ENCODE data around the gene CCDC70. TPM values are rescaled to one million over a fixed set of nuclear protein-coding genes. Genes with fewer than 3 reads are reported as not detected.
"Not testable (repeated sequence)": the region's sequence is repeated elsewhere in the genome, so short reads cannot be mapped to it uniquely, and the experiment has no call there.

CCDC70 gene
- total RNA-seq, 1 experiment from 2014 or later = 0.34 TPM

DNA sequence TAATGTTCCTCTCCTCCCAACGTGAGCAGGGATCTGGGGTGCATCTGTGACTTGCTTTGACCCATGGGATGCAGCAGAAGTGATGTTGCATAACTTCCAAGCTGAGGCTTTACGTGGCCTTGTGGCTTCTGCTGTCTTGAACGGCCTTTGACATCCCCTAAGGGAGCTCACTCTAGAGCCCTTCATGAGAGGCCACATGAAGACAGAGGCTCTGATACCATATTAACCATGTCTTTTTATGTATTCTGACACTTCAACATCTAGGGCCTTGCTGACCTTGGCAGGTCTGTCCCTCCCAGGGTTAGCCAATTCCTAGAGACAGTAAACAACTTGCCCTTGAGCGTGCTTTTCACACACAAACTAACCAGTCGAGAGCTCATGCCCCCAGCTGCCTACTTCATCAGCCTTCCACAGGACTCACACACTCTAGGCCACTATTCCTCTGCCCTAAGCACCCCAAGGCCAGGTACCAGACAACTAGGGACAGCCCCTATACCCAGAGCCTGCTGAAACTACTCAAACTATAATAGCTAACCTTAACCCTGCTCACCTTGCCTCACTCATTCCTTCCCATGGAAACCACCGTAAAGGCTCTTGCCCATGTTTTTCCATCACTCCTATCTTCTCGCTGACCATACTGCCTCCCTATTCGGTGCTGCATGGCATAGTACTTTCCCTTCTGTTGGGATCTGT is 45.4 kb downstream of the CCDC70 start:
- DNase-seq (ENCODE audit: low read depth) = no peak

DNA sequence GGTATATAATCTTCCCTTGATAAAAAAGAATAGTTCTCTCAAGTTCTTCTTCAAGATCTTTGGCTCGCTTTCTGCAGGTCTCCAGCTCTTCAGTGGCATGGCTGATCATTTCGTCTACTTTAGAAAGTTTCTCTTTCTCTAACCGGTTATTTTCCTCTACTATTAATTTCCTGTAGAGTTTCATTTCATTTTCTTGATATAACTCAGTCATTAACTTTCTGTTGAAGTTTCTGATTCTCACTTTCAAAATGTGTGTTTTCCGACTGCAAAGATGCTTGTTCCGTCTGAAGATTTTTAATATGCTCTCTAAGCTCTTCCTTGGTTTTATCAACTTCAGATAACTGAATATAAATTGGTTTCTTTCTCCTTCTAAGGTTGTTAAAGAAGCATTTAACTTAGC is 47.5 kb downstream of the CCDC70 start:
- DNase-seq (ENCODE audit: low read depth) = not testable (repeated sequence)

DNA sequence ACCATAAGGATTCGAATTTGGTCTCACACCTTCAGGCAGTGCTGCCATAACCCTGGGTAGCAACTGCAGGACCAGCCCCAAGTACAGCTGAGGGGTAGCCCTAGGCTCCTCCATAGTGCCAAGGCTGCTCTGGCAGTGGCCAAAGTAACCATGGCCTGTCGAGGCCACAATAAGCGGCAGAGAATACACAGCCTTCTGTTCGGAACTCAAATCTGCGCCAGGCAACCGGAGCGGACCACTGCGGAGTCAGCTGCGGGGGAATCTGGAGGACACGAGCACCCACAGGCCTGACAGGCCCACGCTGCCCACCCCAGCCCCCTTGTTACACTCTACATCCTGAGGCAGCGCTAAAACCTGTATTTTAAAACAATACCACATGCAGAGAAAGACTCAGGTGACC is 48.7 kb downstream of the CCDC70 start:
- no peak for DNase-seq (ENCODE audit: low read depth)

DNA sequence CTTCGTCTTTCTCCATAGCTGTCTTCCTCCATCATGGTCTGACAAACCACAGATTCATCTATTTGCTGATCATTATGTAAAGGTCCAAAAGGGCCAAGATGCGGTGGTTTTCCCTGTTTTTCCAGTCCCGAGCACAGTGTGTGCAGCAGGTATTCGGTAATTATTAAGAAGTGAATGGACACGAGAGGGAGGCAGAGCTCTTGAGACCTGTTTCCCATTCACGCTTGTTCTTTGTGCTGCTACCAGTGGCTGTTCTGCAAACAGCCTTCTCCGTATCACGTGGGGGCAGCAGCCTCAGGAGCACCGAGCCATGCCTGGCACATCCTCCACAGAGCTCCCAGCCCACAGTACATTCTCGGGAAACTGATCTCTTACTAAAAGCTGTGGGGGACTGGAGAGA is 50.3 kb downstream of the CCDC70 start:
- peak; percentile 8 for DNase-seq (ENCODE audit: low read depth)

DNA sequence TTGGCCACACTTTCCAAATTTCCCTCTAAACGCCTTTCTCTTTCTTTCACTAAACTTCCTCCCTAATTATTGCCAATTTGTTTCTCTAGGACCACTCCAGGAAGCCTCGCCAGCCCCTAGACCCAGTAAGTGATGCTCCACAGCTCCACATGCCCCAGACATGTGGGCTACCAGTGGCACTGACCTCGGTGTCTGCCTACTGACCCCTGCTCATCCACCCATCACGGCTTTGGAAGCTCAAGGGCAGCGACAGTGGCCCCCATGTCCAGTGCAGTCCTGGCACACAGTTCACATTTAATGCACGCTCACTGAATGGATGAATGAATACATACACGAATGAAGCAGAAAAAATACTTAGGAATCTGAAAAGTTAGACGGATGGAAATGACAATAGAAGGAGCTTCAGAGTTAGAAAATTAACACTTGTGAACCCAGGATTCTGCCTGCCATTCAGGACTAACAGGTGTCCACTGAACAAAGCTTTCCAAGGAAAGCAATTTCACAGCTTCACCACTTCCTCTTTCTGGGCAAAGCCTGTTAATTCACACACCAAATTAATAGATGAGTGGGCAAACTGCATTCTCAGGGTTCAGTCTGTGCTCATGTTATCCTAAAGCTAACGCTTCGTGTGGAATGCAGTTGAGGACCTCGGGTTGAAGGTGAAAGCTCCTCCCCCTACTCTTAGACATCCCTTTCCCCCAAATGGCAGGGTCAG is 50.9 kb downstream of the CCDC70 start:
- no peak for DNase-seq (ENCODE audit: low read depth)

DNA sequence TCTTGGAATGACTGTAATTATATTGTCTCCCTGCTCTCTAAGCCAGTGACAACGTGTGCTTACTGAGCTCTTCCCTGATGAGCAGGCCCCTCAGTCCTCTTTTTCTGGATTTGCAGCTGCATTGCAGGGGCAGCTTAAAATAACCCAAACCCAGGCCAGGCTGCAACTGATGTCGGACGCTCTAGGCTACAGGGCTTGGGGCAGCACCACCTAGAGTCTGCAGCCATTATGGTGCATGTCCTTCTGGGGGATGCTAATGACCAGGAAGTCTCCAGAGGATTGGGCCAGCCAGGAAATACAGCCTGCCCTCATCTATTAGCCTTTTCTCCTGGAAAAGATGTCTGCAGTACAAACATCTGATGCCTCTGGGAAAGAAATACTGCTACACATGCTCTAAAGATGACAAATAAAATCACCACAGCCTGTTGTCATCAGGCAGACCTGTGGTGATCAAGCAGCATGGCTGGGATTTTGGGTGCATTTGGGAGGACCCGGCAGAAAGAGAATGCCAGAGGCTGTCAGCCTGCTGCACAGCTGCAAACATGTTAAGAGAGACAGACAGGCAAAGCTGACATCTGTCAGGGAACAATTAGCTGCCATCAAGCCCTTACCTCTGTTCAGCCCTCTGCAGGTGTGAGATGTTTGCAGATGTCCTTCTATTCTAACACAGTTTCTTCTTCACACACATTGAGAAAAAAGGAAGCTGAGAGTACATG is 51.8 kb downstream of the CCDC70 start:
- no peak for DNase-seq (ENCODE audit: low read depth)

DNA sequence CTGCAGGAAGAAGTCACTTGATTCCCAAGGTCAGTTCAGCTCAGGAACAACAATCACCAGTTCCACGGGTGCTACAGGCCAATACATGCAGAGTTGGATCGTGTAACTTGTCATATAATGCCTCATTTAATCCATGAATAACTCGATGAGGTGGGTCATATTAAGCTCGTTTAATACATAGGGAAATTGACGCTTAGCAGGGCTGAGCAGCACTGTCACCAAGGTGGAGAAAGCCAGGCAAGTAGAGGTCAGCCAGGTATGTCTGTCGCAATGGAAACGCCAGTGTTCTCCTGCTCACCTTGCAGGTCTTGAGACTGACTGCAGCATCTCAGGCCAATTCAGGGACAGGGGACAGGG is 52.3 kb downstream of the CCDC70 start:
- DNase-seq (ENCODE audit: low read depth) = no peak

Other genes starting within 250 kb of the CCDC70 start
- gene DHRS12, start 57.8 kb upstream of the CCDC70 start, total RNA-seq (2014; rRNA removed; shearing (Covaris generic)) = 2.1 and 2.2 TPM in 2 replicates
- gene TMEM272, start 16.8 kb upstream of the CCDC70 start, total RNA-seq (2014; rRNA removed; shearing (Covaris generic)) = not detected in 2 replicates
- gene ATP7B, start 149.5 kb downstream of the CCDC70 start, total RNA-seq (2014; rRNA removed; shearing (Covaris generic)) = 0.52 and 0.94 TPM in 2 replicates
- gene ALG11, start 150.4 kb downstream of the CCDC70 start, total RNA-seq (2014; rRNA removed; shearing (Covaris generic)) = 20.7 and 26.1 TPM in 2 replicates
- gene UTP14C, start 162.7 kb downstream of the CCDC70 start, total RNA-seq (2014; rRNA removed; shearing (Covaris generic)) = 4.6 and 10.7 TPM in 2 replicates